Subcutaneous abdominal adipose tissue (tissue), 5 donors: ENCODE measurements around the gene GJC2.

Experiments used
- H3K27ac ChIP-seq: one replicate; pipeline ENCODE4 v1.7.0; 2013; ENCODE audit warnings: low read depth, mild to moderate bottlenecking, inconsistent platforms, low read length, moderate library complexity
- H3K27me3 ChIP-seq, 5 donors: one replicate each; pipeline ENCODE4 v1.7.0; 2013; ENCODE audit warnings: low read length in 5 of 5, inconsistent platforms in 1 of 5; ENCODE audit not compliant: control insufficient read depth in 5 of 5, insufficient read depth in 4 of 5
- H3K36me3 ChIP-seq, 5 donors: one replicate each; pipeline ENCODE4 v1.7.0; 2013; ENCODE audit warnings: low read length in 5 of 5; ENCODE audit not compliant: control insufficient read depth in 5 of 5, insufficient read depth in 5 of 5
- H3K4me1 ChIP-seq, 5 donors: one replicate each; pipeline ENCODE4 v1.7.0; 2013; ENCODE audit warnings: low read length in 5 of 5, mild to moderate bottlenecking in 3 of 5, moderate library complexity in 1 of 5; ENCODE audit not compliant: control insufficient read depth in 5 of 5, insufficient read depth in 5 of 5
- H3K4me3 ChIP-seq, 5 donors: one replicate each; pipeline ENCODE4 v1.7.0; 2013; ENCODE audit warnings: low read length in 5 of 5, low read depth in 1 of 5
- H3K9ac ChIP-seq, 5 donors: one replicate each; pipeline ENCODE4 v1.7.0; 2013; ENCODE audit warnings: low read length in 5 of 5, mild to moderate bottlenecking in 4 of 5, moderate library complexity in 3 of 5
- H3K9me3 ChIP-seq, 5 donors: one replicate each; pipeline ENCODE4 v1.7.0; 2013; ENCODE audit warnings: low read length in 5 of 5; ENCODE audit not compliant: control insufficient read depth in 5 of 5
- donor health status: healthy.
- donor health status: healthy.
- donor health status: healthy.
- donor health status: healthy.
- donor health status: healthy.

Gene GJC2

GRCh38 chr1:228131766-228132165 is 18.0 kb upstream of the GJC2 start:
- Histone ChIP-seq H3K9me3 (no peaks in the 10 kb centered on the region), H3K4me3 (no peak overlapping the region), H3K36me3 (no peaks in the 10 kb centered on the region), H3K9ac (no peak overlapping the region), H3K27me3 (peaks cover 0 to 3% (median 0%) of the 10 kb centered on the region in 5 donors), H3K4me1 (peaks cover 0 to 10% (median 7%) of the 10 kb centered on the region in 5 donors), H3K27ac (no peak overlapping the region)

DNA sequence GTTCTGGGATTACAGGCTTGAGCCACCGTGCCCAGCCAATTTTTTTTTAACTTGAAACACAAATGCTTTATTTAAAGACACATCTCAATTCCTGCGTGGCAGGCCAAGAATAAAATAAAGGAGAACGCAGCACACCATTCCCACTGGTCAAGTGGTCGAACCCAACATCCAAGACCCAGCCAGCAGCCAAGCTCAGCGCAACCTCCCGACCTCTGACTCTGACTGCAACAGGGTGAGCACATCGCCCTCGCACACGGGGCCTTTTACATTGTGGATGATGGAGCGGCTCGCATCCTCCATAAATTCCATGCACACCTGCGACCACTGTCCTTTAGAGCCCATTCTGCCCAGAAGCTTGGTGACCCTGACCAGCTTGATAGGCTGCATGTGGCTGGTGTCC is 15.1 kb upstream of the GJC2 start:
- Histone ChIP-seq H3K4me3 (no peak overlapping the region), H3K9me3 (no peaks in the 10 kb centered on the region), H3K4me1 (peaks cover 0 to 10% (median 5%) of the 10 kb centered on the region in 5 donors), H3K27ac (no peak overlapping the region), H3K27me3 (peaks cover 0 to 3% (median 0%) of the 10 kb centered on the region in 5 donors), H3K9ac (no peak overlapping the region), H3K36me3 (no peaks in the 10 kb centered on the region)

- Histone ChIP-seq H3K9ac (no peak overlapping the region), H3K4me3 (no peak overlapping the region), H3K9me3 (no peaks in the 10 kb centered on the region), H3K27me3 (no peaks in the 10 kb centered on the region), H3K36me3 (peaks cover 0 to 3% (median 0%) of the 10 kb centered on the region in 5 donors), H3K4me1 (peaks cover 4 to 20% (median 17%) of the 10 kb centered on the region in 5 donors), H3K27ac (no peak overlapping the region)
Observed at GRCh38 chr1:228136901-228137300, 12.8 kb upstream of the GJC2 start.

DNA sequence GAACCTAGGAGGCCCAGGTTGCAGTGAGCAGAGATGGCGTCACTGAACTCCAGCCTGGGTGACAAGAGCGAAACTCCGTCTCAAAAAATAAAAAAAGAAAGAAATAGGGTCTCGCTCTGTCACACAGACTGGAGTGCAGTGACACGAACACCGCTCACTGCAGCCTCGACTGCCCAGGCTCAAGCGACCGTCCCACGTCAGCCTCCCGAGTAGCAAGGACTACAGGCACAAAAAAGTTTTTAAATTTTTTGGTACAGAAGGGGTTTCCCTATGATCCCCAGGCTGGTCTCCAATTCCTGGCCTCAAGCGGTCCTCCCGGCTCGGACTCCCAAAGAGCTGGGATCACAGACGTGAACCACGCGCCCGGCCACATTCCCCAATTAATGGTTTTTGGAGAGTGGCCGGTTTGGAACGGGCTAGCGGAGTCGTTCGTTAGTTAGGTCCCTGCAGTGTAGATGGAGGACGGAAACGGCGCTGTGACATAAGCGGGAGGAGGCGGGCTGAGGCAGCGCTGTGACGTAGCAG is 10.3 kb upstream of the GJC2 start:
- H3K9me3 ChIP-seq: no peaks in the 10 kb centered on the region
- H3K27me3 ChIP-seq: no peaks in the 10 kb centered on the region
- peak overlapping the region; percentile 92 for H3K27ac ChIP-seq
- H3K9ac ChIP-seq: peak overlapping the region in 4 of 5 donors; percentile 49 to 92 (median 74)
- H3K4me3 ChIP-seq: peak overlapping the region; percentile 80 to 92 (median 91)
- peaks cover 0 to 9% (median 0%) of the 10 kb centered on the region in 5 donors for H3K36me3 ChIP-seq
- peaks cover 12 to 45% (median 43%) of the 10 kb centered on the region in 5 donors for H3K4me1 ChIP-seq

DNA sequence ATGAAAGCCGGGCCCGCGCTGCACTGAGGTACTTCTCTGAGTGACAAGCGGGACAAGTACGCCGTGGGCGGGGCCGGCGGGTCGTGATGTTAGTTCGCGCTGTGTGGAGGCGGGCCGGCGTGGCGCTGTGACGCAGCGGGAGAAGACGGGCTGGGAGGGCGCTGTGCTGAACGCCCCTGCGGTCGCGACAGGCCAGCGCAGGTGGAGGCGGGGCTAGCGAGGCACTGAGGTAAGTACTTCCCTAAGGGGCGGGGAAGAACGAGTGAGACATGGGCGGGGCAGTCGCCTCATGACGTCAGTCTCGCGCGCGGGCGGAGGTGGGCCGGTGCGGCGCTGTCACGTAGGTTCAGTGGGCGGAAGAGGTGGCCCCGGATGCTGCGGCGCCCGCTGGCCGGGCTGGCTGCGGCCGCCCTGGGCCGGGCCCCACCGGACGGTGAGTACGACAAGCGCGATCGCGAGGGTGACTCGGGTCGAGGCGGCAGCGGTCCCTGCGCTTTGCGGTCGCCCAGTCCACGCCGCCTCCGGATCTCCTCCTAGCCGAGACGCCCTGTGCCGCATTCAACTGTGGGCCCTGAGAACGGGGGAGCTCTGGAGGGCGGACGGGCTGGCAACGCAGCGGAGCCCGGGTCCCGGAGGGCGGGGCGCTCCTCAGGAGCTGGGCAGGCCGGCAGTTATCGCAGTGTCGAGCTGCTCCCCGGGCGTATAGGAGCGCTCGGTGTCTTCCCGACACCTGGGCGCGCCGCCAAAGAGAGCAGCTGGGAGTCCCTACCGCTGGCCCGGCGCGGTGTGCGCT is 9.6 kb upstream of the GJC2 start, which contains the start of gene GUK1:
Gene GUK1 (plus strand): TSS at position 349 of the 793 bp plus-strand sequence. CDS start 24 bp downstream, at position 373.
- H3K9me3 ChIP-seq: no peaks in the 10 kb centered on the region
- H3K27me3 ChIP-seq: no peaks in the 10 kb centered on the region
- peaks cover 0 to 12% (median 3%) of the 10 kb centered on the region in 5 donors for H3K36me3 ChIP-seq
- peak within 1 kb of the TSS; percentile 77 to 92 (median 89) for H3K9ac ChIP-seq
- peak within 1 kb of the TSS; percentile 84 to 92 (median 91) for H3K4me3 ChIP-seq
- peaks cover 12 to 51% (median 48%) of the 10 kb centered on the region in 5 donors for H3K4me1 ChIP-seq
- peak within 1 kb of the TSS; percentile 92 for H3K27ac ChIP-seq

DNA sequence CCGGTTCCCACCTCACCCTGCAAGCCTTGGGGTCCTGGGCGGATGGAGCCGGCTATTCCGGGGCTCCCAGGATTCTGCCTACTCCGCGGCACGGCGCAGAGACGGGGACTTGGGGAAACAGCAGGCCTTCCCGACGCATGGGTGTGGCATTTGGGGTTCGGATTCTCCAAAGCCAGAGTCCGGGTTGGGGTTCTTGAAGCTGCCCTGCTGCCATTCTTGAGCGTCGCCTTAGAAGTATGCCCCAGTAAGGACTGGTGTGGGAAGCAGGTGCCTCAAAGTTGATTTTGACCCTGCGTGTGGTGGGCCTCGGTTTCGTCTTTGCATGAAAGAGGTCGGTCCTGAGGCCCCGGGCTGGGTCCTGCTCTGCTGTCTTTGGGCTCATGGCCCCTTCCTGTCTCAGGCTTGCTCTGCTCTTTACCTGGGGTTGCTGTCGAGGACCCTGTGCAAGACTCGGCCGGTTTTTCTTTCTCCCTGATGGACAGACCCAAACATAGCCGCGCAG is 9.0 kb upstream of the GJC2 start:
- Histone ChIP-seq H3K27me3 (no peaks in the 10 kb centered on the region), H3K4me3 (peak overlapping the region; percentile 84 to 92 (median 91)), H3K36me3 (peaks cover 0 to 18% (median 9%) of the 10 kb centered on the region in 5 donors), H3K9me3 (no peaks in the 10 kb centered on the region), H3K27ac (peak overlapping the region; percentile 92), H3K9ac (peak overlapping the region; percentile 77 to 92 (median 89)), H3K4me1 (peaks cover 12 to 56% (median 49%) of the 10 kb centered on the region in 5 donors)

DNA sequence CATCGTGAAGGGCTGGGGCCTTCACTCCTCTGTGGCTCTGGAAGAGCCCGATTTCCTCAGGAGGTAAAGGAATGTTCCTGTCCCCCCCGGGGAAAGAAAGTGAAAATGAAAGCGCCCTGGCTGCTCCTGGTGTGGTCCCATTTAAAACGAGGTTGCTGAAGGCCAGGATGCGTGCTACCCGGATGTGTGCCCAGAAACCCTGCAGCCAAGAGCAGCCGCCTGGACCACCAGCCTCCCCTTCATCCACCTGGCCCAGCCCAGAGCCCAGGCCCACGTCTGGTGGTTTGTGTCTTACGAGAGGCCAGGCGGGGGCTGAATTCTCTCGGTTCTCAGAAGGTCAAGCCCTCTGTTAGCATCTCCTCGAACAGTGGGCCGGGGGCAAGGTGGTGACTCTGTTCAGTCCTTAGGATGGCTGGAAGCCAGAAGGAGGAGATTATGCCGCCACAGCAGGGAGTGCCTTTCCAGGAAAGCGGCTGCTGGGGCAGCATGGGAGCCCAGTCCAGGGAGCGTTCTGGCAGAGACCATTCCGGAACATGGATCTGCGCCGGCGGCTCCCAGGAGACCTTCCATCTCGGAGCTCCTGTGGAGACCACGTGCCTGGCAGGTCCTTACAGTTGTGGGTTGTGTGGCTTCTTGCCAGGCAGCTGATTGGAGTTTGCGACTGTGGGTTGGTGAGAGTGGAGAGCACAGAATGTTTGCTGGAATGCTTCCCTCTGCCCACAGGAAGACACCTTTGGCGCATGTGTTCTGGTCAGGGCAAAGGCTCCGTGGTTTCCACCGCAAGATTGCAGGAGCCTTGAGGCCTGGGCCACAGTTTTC is 8.3 kb upstream of the GJC2 start:
- Histone ChIP-seq H3K27me3 (no peaks in the 10 kb centered on the region), H3K9ac (peak overlapping the region; percentile 77 to 92 (median 89)), H3K9me3 (no peaks in the 10 kb centered on the region), H3K36me3 (peaks cover 0 to 24% (median 16%) of the 10 kb centered on the region in 5 donors), H3K4me3 (peak overlapping the region; percentile 84 to 92 (median 91)), H3K27ac (peak overlapping the region; percentile 92), H3K4me1 (peaks cover 12 to 57% (median 49%) of the 10 kb centered on the region in 5 donors)

DNA sequence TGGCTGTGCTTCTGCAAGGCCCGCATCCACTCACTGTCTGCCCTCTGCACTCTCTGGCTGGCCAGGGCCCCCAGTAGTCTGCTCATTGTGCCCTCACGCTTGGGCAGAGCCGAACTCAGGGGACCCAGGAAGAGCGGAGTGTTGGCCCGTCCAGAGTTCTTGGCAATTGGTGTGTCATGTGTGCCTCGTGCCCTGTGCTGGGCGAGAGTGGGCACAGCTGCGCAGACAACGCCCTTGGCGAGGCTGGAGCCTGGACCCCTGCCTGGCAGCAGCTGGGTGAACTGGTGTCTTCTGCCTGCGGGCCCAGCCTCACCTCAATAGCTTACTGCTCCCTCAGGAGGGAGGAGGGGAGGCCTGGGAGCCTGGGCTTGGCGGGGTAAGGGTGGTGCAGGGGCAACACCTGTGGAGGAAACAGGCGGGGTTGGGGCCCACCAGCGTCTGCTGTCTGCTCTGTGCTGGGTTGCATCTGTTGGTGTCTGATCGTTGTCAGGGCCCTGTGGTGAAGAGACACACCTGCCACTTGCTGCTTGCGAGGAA is 7.5 kb upstream of the GJC2 start:
- H3K9ac ChIP-seq: peak overlapping the region in 4 of 5 donors; percentile 0 to 92 (median 38)
- peak overlapping the region; percentile 92 for H3K27ac ChIP-seq
- peaks cover 12 to 62% (median 49%) of the 10 kb centered on the region in 5 donors for H3K4me1 ChIP-seq
- H3K9me3 ChIP-seq: no peaks in the 10 kb centered on the region
- H3K4me3 ChIP-seq: peak overlapping the region in 3 of 5 donors; percentile 84 to 92 (median 91)
- no peaks in the 10 kb centered on the region for H3K27me3 ChIP-seq
- H3K36me3 ChIP-seq: peaks cover 0 to 32% (median 24%) of the 10 kb centered on the region in 5 donors

GRCh38 chr1:228142701-228143136 is 7.0 kb upstream of the GJC2 start:
- Histone ChIP-seq H3K9me3 (no peaks in the 10 kb centered on the region), H3K27me3 (no peaks in the 10 kb centered on the region), H3K9ac (peak overlapping the region in 2 of 5 donors; percentile 44 to 92), H3K4me3 (peak overlapping the region in 1 of 5 donors; percentile 91), H3K27ac (peak overlapping the region; percentile 92), H3K36me3 (peaks cover 0 to 37% (median 29%) of the 10 kb centered on the region in 5 donors), H3K4me1 (peaks cover 12 to 66% (median 49%) of the 10 kb centered on the region in 5 donors)
